BJ (cell line): ENCODE measurements around the gene MASP1. TPM values are rescaled to one million over a fixed set of nuclear protein-coding genes. Genes with fewer than 3 reads are reported as not detected.

Experiments
- CTCF ChIA-PET: fragments of 350-600 bp; formaldehyde crosslinking; extraction: SDS; loops from one replicate; lab custom pipeline; 2021; ENCODE audit warnings: antibody characterized with exemption, inconsistent platforms; lab: Yijun Ruan, JAX
- POLR2A ChIA-PET: fragments of 300-600 bp; sonication (Branson Sonifier 250); formaldehyde crosslinking; extraction: SDS; loops from one replicate; lab custom pipeline; 2021; ENCODE audit warnings: antibody characterized with exemption; lab: Charles Lee
- DNase-seq: peaks from one replicate; pipeline ENCODE4 v3.0.0-alpha.2; 2011; ENCODE audit warnings: low read depth
- H3K27me3 ChIP-seq: 2 replicates; pipeline ENCODE4 v1.6.0; 2011; ENCODE audit warnings: low read length; ENCODE audit not compliant: control insufficient read depth, insufficient read depth
- H3K36me3 ChIP-seq: 2 replicates; pipeline ENCODE4 v1.5.1; 2011; ENCODE audit warnings: low read length; ENCODE audit not compliant: control insufficient read depth, insufficient read depth
- H3K4me3 ChIP-seq: 2 replicates; pipeline ENCODE4 v1.5.1; 2011; ENCODE audit warnings: low read depth, mild to moderate bottlenecking, control low read depth, low read length
- polyA plus RNA-seq: library from polyadenylated mRNA; depleted of rRNA; stranded (reverse); fragments of >200 nt; gene quantifications from 2 replicates; pipeline ENCODE4 v1.2.3, GENCODE V29; 2011
- TF ChIP-seq, protein P1 (sequence below): IDR thresholded peaks from 2 replicates; pipeline ENCODE4 v1.5.1; 2011; ENCODE audit warnings: low read depth, mild to moderate bottlenecking, control low read depth, inconsistent platforms, low read length, moderate library complexity; ENCODE audit not compliant: insufficient read depth

Gene MASP1
- polyA plus RNA-seq, 1 experiment: 321 TPM

GRCh38 chr3:187196573-187197334 is 94.8 kb downstream of the MASP1 start:
- Histone ChIP-seq H3K27me3 (no peaks in the 10 kb centered on the region), H3K36me3 (no peaks in the 10 kb centered on the region), H3K4me3 (no peak overlapping the region)
- POLR2A ChIA-PET: no interaction called here
- TF ChIP-seq, protein P1, sequence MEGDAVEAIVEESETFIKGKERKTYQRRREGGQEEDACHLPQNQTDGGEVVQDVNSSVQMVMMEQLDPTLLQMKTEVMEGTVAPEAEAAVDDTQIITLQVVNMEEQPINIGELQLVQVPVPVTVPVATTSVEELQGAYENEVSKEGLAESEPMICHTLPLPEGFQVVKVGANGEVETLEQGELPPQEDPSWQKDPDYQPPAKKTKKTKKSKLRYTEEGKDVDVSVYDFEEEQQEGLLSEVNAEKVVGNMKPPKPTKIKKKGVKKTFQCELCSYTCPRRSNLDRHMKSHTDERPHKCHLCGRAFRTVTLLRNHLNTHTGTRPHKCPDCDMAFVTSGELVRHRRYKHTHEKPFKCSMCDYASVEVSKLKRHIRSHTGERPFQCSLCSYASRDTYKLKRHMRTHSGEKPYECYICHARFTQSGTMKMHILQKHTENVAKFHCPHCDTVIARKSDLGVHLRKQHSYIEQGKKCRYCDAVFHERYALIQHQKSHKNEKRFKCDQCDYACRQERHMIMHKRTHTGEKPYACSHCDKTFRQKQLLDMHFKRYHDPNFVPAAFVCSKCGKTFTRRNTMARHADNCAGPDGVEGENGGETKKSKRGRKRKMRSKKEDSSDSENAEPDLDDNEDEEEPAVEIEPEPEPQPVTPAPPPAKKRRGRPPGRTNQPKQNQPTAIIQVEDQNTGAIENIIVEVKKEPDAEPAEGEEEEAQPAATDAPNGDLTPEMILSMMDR: no peak
- no peak for DNase-seq
- CTCF ChIA-PET: interaction anchor here (1.4 to 1.7 kb wide), 3 partner anchors 10 to 23 kb away, joined by 4 read pairs; no protein-coding TSS in a partner anchor

- ChIA-PET POLR2A (no interaction called here), CTCF (interaction anchor here (0.7 kb wide), 1 partner anchor 39 kb away, joined by 3 read pairs; no protein-coding TSS in a partner anchor)
- TF ChIP-seq, protein P1: no peak
- H3K36me3 ChIP-seq: no peaks in the 10 kb centered on the region
- no peak overlapping the region for H3K4me3 ChIP-seq
- DNase-seq: no peak
- H3K27me3 ChIP-seq: no peaks in the 10 kb centered on the region
Observed at GRCh38 chr3:187193181-187193580, 98.4 kb downstream of the MASP1 start.

DNA sequence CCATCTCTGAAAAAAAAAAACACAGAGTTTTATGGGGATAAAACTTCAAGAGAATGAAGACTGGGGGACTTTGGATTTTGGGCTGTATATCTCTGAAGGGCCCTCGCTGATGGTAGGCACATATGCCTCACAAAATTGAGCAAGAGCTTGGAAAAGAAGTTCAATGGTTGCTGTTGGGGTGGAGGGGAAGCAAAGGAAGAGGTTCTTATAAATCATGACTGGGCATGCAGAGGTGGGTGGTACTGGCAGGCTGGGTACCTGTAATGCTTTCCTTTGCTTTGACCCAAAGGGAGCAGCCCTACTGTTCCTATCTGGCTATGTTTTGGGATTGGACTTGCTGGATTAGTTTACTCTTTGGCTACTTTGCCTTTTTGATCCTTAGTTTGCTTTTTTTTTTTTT is 100.3 kb downstream of the MASP1 start:
- DNase-seq: no peak
- H3K36me3 ChIP-seq: no peaks in the 10 kb centered on the region
- ChIA-PET POLR2A (no interaction called here), CTCF (interaction anchor here (0.6 to 1.3 kb wide), 2 partner anchors 27 to 103 kb away, joined by 3 read pairs; no protein-coding TSS in a partner anchor)
- TF ChIP-seq, protein P1: no peak
- no peaks in the 10 kb centered on the region for H3K27me3 ChIP-seq
- H3K4me3 ChIP-seq: no peak overlapping the region

GRCh38 chr3:187188931-187189330 is 102.6 kb downstream of the MASP1 start:
- Histone ChIP-seq H3K27me3 (no peaks in the 10 kb centered on the region), H3K4me3 (no peak overlapping the region), H3K36me3 (no peaks in the 10 kb centered on the region)
- ChIA-PET CTCF (interaction anchor here (0.7 to 1.4 kb wide), 5 partner anchors 10 to 491 kb away, joined by 3 to 4 read pairs (median 3); no protein-coding TSS in a partner anchor), POLR2A (no interaction called here)
- TF ChIP-seq, protein P1: no peak
- no peak for DNase-seq

DNA sequence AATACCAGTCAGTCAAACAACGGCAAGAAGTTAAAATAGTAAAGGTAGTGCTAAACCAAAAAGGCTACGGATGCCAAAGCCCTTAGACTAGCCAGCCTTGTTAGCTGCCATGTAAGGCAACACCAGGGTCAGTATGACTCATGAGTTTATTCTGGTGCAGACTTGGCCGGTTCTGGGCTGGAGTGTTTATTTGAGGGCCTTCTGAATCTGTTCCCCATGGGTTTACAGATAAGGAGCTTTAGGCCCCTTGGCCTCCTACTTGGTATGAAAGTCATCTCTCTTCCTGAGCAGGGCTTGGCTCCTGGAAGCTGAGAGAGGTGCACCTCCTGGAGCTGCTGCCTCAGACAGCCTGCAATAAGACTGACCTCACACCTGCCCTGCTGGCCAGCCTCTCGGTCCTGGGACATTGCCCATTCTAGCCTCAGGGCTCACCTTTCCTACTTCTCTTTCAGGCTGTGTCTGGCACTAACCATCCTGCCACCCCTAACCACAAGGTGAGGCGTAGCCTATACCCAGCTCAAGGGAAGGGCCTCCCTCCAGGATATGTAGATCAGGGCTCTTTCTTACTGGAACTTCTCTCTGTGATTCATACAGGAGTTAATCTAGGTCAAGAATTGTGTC is 104.6 kb downstream of the MASP1 start:
- no peak overlapping the region for H3K4me3 ChIP-seq
- POLR2A ChIA-PET: interaction anchor here (0.5 to 0.6 kb wide), 2 partner anchors 69 to 143 kb away, joined by 3 read pairs; no protein-coding TSS in a partner anchor

More for the DNA sequence above, 104.6 kb downstream of the MASP1 start:
- TF ChIP-seq, protein P1: no peak
- Histone ChIP-seq H3K27me3 (no peaks in the 10 kb centered on the region), H3K36me3 (no peaks in the 10 kb centered on the region)
- CTCF ChIA-PET: interaction anchor here (0.6 to 1.1 kb wide), 2 partner anchors 10 to 20 kb away, joined by 3 to 4 read pairs; partner anchors contain the start of gene RTP1
- no peak for DNase-seq
